GM23248 (cell line): Measurements from ENCODE around the gene KCMF1. TPM values are rescaled to one million over a fixed set of nuclear protein-coding genes. Genes with fewer than 3 reads are reported as not detected.
"Not testable (repeated sequence)": the region's sequence is repeated elsewhere in the genome, so short reads cannot be mapped to it uniquely, and the experiment has no call there.

Source experiments
- DNase-seq: peaks from one replicate; pipeline ENCODE4 v3.0.0-alpha.2; 2015
- H2AFZ ChIP-seq: fragments of 200-600 bp; sonication (generic); 2 replicates; pipeline ENCODE4 v1.6.1; 2016; ENCODE audit warnings: antibody characterized with exemption
- H3F3A ChIP-seq: fragments of 200-600 bp; sonication (generic); 2 replicates; pipeline ENCODE4 v1.6.1; 2016; ENCODE audit warnings: mild to moderate bottlenecking, antibody characterized with exemption, mixed run types; ENCODE audit not compliant: insufficient read depth
- H3K27ac ChIP-seq: fragments of 200-600 bp; sonication (generic); 2 replicates; pipeline ENCODE4 v1.5.1; 2016; ENCODE audit warnings: mild to moderate bottlenecking
- H3K27me3 ChIP-seq: fragments of 200-600 bp; sonication (generic); replicated peaks from 2 replicates; pipeline ENCODE4 v1.6.1; 2016; ENCODE audit warnings: mild to moderate bottlenecking; ENCODE audit not compliant: insufficient read depth
- H3K36me3 ChIP-seq: fragments of 200-600 bp; sonication (generic); 2 replicates; pipeline ENCODE4 v1.6.1; 2016; ENCODE audit warnings: low read depth, mild to moderate bottlenecking
- H3K4me1 ChIP-seq: fragments of 200-600 bp; sonication (generic); 2 replicates; pipeline ENCODE4 v1.6.1; 2016; ENCODE audit warnings: mild to moderate bottlenecking; ENCODE audit not compliant: insufficient read depth
- H3K4me2 ChIP-seq: fragments of 200-600 bp; sonication (generic); one replicate; pipeline ENCODE4 v1.6.1; 2016; ENCODE audit warnings: mild to moderate bottlenecking; ENCODE audit not compliant: unreplicated experiment
- H3K4me3 ChIP-seq: fragments of 200-600 bp; sonication (generic); 2 replicates; pipeline ENCODE4 v1.5.1; 2016; ENCODE audit warnings: mild to moderate bottlenecking
- H3K79me2 ChIP-seq: fragments of 200-600 bp; sonication (generic); 2 replicates; pipeline ENCODE4 v1.6.1; 2016; ENCODE audit warnings: mild to moderate bottlenecking; ENCODE audit not compliant: insufficient read depth
- H3K9ac ChIP-seq: fragments of 200-600 bp; sonication (generic); 2 replicates; pipeline ENCODE4 v1.6.1; 2016; ENCODE audit warnings: mild to moderate bottlenecking
- H3K9me2 ChIP-seq: fragments of 200-600 bp; sonication (generic); 2 replicates; pipeline ENCODE4 v1.6.1; 2016; ENCODE audit warnings: mixed run types, mild to moderate bottlenecking, moderate library complexity; ENCODE audit not compliant: insufficient read depth
- H3K9me3 ChIP-seq: fragments of 200-600 bp; sonication (generic); one replicate; pipeline ENCODE4 v1.6.1; 2017; ENCODE audit warnings: low read depth
- H4K20me1 ChIP-seq: fragments of 200-600 bp; sonication (generic); 2 replicates; pipeline ENCODE4 v1.6.0; 2016; ENCODE audit not compliant: insufficient read depth
- EZH2 ChIP-seq: fragments of 200-600 bp; sonication (generic); IDR thresholded peaks from 2 replicates; pipeline ENCODE4 v1.6.1; 2018; ENCODE audit warnings: antibody characterized with exemption, mild to moderate bottlenecking; ENCODE audit not compliant: insufficient read depth, poor library complexity, severe bottlenecking
- EZH2phosphoT487 ChIP-seq: fragments of 200-600 bp; sonication (generic); IDR thresholded peaks from 2 replicates; pipeline ENCODE4 v1.6.1; 2018; ENCODE audit warnings: antibody characterized with exemption, moderate library complexity, mild to moderate bottlenecking, low read depth; ENCODE audit not compliant: insufficient read depth
- WGBS, 2 experiments: methylation state at CpG; one replicate each; pipeline ENCODE4 v1.1.6; 2015 to 2017; ENCODE audit warnings: low lambda C conversion rate in 2 of 2, low coverage in 1 of 2; ENCODE audit errors: missing lambda C conversion rate in 2 of 2; 5-methylcytosine and 5-hydroxymethylcytosine counted together
- in situ Hi-C: fragments of 300-500 bp; cut with MboI; formaldehyde crosslinking; loops from 2 replicates; pipeline ENCODE4 v1.15.0; 2020
- polyA plus RNA-seq: library from polyadenylated mRNA; unstranded; fragments of >200 nt; fragmentation: Nextera tagmentation; extraction: Ambion mirVana; gene quantifications from 2 replicates; pipeline ENCODE4 v1.2.1, GENCODE V29; 2016
- total RNA-seq: library from RNA; depleted of rRNA; stranded (reverse); fragments of >200 nt; shearing (Covaris generic); gene quantifications from 2 replicates; pipeline ENCODE4 v1.2.3, GENCODE V29; 2014

The KCMF1 gene
- total and polyA plus RNA-seq, 2 experiments from 2014 or later = 52.5 to 87.2 TPM

DNA sequence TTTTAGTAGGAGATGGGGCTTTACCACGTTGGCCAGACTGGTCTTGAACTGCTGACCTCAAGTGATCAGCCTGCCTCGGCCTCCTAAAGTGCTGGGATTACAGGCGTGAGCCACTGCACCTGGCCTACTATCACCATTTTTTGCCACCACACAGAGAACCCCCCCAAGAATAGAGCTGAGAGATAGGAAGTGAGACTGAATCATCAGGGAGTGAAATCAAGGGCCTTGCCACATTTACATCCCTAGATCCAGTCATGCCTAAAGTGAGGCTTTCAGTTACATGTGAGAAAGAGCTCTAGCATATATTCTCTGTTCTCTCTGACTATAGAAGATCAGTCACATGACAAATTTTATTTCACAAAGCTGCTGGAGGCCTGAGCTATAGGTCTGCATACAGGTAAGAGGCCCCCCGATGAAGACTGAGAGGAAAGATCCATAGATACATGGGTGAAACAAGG, 28.0 kb upstream of the KCMF1 start:
- in situ Hi-C loops = no loop called here

GRCh38 chr2:84944295-84944909, 26.6 kb upstream of the KCMF1 start:
- H3K9me2 ChIP-seq = no peaks in the 10 kb centered on the region
- H3F3A ChIP-seq = peaks cover 25% of the 10 kb centered on the region

More for the DNA sequence above, 28.0 kb upstream of the KCMF1 start:
- 78 to 82% methylated on average over 4 of the region's 4 CpGs for WGBS, 2 experiments
- Histone ChIP-seq H3K9me2 (no peaks in the 10 kb centered on the region), H3K4me2 (peak overlapping the region; percentile 14), H3K36me3 (no peaks in the 10 kb centered on the region), H3K4me3 (no peak overlapping the region), H3K27me3 (no peaks in the 10 kb centered on the region), H2AFZ (peak overlapping the region; percentile 20; the same call in 1 of the 2 replicates), H3K9ac (0 out of 2 replicates have a peak overlapping the region, but pooled peaks have one; percentile 34), H3K9me3 (no peaks in the 10 kb centered on the region), H3F3A (peaks cover 25% of the 10 kb centered on the region), H3K27ac (peak overlapping the region; percentile 62), H3K4me1 (peaks cover 43% of the 10 kb centered on the region), H4K20me1 (no peaks in the 10 kb centered on the region), H3K79me2 (no peaks in the 10 kb centered on the region)
- TF ChIP-seq EZH2 = no peak
- TF ChIP-seq EZH2phosphoT487 = no peak
- peak; percentile 71 for DNase-seq

GRCh38 chr2:84945838-84946203, 25.1 kb upstream of the KCMF1 start:
- H3K79me2 ChIP-seq, H2AFZ ChIP-seq, in situ Hi-C loops, H3K4me3 ChIP-seq, H3K9me2 ChIP-seq, H4K20me1 ChIP-seq, DNase-seq, H3K9me3 ChIP-seq, H3K27me3 ChIP-seq, H3K36me3 ChIP-seq: not testable (repeated sequence)
- 49 to 70% methylated on average over 3 of the region's 3 CpGs for WGBS, 2 experiments
- Histone ChIP-seq H3K4me1 (peaks cover 35% of the 10 kb centered on the region), H3K27ac (peak overlapping the region; percentile 88), H3K9ac (peak overlapping the region; percentile 61; the same call in 1 of the 2 replicates), H3K4me2 (peak overlapping the region; percentile 30), H3F3A (peaks cover 25% of the 10 kb centered on the region)

More at GRCh38 chr2:84944295-84944909, 26.6 kb upstream of the KCMF1 start:
- no peak for DNase-seq
- peak overlapping the region; percentile 88; the same call in 1 of the 2 replicates for H3K27ac ChIP-seq
- in situ Hi-C loops = no loop called here
- 79 to 80% methylated on average over 7 of the region's 7 CpGs for WGBS, 2 experiments
- no peaks in the 10 kb centered on the region for H4K20me1 ChIP-seq
- H2AFZ ChIP-seq = no peak overlapping the region
- H3K9ac ChIP-seq = no peak overlapping the region
- H3K4me2 ChIP-seq = no peak overlapping the region
- H3K27me3 ChIP-seq = no peaks in the 10 kb centered on the region
- no peaks in the 10 kb centered on the region for H3K36me3 ChIP-seq
- H3K4me1 ChIP-seq = peaks cover 35% of the 10 kb centered on the region
- no peaks in the 10 kb centered on the region for H3K79me2 ChIP-seq
- H3K4me3 ChIP-seq = no peak overlapping the region
- TF ChIP-seq EZH2 (no peak), EZH2phosphoT487 (no peak)
- H3K9me3 ChIP-seq = no peaks in the 10 kb centered on the region

- peaks cover 35% of the 10 kb centered on the region for H3K4me1 ChIP-seq
- no peaks in the 10 kb centered on the region for H4K20me1 ChIP-seq
- no peaks in the 10 kb centered on the region for H3K36me3 ChIP-seq
- peak; percentile 96 for DNase-seq
- H3K4me3 ChIP-seq = peak overlapping the region; percentile 36; the same call in 1 of the 2 replicates
- no peaks in the 10 kb centered on the region for H3K9me3 ChIP-seq
- H3K9me2 ChIP-seq = no peaks in the 10 kb centered on the region
- H3K9ac ChIP-seq = peak overlapping the region; percentile 53; the same call in 1 of the 2 replicates
- peak overlapping the region; percentile 67 for H3K4me2 ChIP-seq
- WGBS, 2 experiments = 22 to 23% methylated on average over 11 to 12 of the region's 12 CpGs
- in situ Hi-C loops = no loop called here
- H3K27ac ChIP-seq = peak overlapping the region; percentile 88
- peak overlapping the region; percentile 70 for H2AFZ ChIP-seq
- peaks cover 25% of the 10 kb centered on the region for H3F3A ChIP-seq
- no peak for TF ChIP-seq EZH2phosphoT487
- TF ChIP-seq EZH2 = no peak
- no peaks in the 10 kb centered on the region for H3K79me2 ChIP-seq
- no peaks in the 10 kb centered on the region for H3K27me3 ChIP-seq
Measured at GRCh38 chr2:84946204-84947009, 24.6 kb upstream of the KCMF1 start.
